ENCODE results near the gene S100A6.

Gene S100A6

DNA sequence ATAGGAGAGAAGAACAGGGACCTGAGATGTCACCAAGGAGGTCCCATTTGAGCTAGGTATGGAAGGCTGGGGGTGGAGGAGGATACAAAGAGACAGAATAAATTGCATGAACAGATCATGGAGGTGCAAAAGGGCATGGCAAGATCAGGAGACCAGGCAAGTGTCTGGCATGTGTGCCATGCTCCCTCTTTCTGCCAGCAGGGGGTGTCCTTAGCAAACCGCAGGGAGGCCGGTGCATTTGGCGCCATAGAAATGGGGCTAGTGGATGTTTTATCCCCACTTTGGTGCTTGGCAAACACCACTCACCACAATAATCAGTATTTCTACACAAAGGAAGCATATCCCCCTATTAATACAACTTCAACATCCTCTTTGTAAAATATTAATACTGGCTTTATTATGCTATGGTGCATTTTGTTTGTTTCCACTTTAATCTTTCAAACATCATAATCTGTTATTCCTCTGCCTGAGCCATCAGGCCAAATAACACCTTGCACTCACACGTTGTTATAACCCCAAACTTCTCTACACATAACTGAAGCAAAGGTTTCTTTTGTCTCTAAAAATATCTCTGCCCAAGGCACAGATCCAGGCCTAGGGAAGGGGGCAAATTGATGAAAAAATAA, 25.9 kb downstream of the S100A6 start:
- Mint-ChIP-seq H3K9me3 (no peaks in the 10 kb centered on the region), H3K4me1 (peaks cover 9% of the 10 kb centered on the region), H3K4me3 (no peak overlapping the region), H3K27ac (no peak overlapping the region), H3K36me3 (no peaks in the 10 kb centered on the region), H3K27me3 (no peaks in the 10 kb centered on the region)

DNA sequence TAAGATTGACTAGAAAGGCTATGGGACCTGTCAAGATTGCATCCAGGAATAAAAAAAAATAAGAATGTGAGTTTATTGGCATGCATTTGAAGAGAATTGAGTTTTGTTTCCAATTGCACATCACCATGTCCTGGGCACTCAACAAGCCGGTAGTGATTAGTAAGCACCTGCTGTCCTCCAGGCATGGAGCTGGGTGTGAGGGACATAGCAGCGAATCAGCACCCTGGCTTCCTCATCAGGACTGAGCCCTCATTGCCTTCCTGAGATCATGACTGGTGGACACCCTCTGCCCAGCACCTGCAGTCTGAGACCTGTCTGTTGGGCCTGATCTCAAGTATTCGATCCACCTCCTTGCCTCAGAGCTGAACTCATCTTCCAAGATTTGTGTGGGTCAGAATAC, 26.8 kb downstream of the S100A6 start:
- Mint-ChIP-seq H3K4me1 (peaks cover 16% of the 10 kb centered on the region), H3K4me3 (no peak overlapping the region), H3K27me3 (no peaks in the 10 kb centered on the region), H3K36me3 (no peaks in the 10 kb centered on the region), H3K27ac (no peak overlapping the region), H3K9me3 (no peaks in the 10 kb centered on the region)

DNA sequence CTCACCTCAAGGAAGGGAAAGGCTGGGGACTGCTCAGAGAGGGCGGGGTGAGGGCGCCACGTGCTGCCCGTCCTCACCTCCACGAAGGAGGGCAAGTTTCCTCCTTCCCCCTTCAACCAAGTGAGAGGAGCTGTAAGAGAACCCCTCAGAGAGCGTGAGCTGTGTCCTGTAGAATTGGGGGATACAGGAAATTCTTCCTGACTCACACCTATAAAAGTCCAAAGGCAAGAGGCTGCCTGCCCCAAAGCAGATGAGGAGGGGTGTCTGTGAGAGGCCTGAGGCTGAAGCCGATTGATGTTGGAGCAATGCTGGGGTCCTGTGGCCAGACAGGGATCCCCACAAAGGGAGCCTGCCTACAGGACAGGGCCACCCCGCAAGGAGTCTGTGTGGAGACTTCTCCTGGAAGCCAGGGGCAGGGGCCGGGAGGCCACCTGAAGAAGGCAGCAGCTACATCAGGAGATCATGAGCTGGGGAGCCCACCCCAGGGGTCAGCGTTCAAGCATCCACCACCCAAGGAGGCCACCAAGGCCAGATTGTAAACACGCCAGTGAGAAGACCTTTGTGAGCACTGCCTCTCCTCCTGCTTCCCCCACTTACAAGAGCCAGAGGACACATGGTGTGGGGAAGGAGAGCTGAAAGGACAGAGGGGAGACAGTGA, 27.7 kb downstream of the S100A6 start:
- Mint-ChIP-seq H3K9me3 (no peaks in the 10 kb centered on the region), H3K27ac (no peak overlapping the region), H3K4me1 (peaks cover 16% of the 10 kb centered on the region)

DNA sequence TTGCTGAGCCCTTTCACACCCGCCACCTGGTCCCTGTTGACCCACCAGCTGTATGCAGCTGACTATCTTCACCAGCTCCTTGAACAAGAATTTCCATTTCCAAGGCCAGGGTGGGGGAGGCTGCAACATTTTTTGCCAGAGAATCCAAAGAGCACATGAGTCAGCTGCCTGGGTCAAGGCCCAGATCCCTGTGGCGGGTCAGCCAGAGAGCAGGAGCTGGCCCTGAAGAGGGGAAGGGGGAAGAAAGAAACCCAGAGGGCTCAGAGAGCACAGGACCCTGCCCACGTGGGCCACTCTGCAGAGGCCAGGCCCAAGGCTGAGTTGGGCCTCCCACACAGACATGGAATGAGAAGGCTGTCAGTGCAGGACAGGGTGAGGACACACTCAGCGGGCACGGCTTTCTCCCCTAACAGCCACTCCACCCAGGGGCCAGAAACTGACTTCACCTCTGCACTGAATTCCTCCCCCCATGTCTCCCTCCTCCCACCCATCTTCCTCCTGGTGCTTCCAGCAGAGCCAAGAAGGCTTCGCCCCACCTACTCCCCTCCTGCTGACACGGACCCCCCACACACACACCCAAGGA, 28.9 kb downstream of the S100A6 start:
- H3K9me3 Mint-ChIP-seq = no peaks in the 10 kb centered on the region
- peaks cover 16% of the 10 kb centered on the region for H3K4me1 Mint-ChIP-seq
- no peaks in the 10 kb centered on the region for H3K36me3 Mint-ChIP-seq
- H3K4me3 Mint-ChIP-seq = no peak overlapping the region
- no peaks in the 10 kb centered on the region for H3K27me3 Mint-ChIP-seq
- H3K27ac Mint-ChIP-seq = no peak overlapping the region

More for the DNA sequence above, 27.7 kb downstream of the S100A6 start:
- no peak overlapping the region for H3K4me3 Mint-ChIP-seq
- no peaks in the 10 kb centered on the region for H3K36me3 Mint-ChIP-seq
- no peaks in the 10 kb centered on the region for H3K27me3 Mint-ChIP-seq

DNA sequence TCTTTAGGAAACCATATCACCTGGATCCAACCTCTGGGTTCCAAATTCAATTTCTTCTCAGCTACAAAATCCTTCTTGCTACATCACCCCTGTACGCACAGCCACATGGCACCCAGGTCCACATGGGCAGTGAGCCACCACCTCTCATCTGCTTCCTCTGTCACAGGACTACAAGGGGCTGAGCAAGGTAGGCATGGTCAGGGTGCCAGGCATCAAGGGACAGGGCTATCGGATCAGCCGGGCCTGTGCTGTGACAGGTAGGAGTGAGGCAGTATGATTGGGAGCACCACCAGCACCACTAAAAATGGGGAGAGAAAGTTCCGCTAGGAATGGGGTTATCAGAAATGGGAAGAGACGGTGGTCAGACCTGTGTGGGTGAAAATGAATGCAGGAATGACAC, 29.4 kb downstream of the S100A6 start:
- no peaks in the 10 kb centered on the region for H3K9me3 Mint-ChIP-seq
- no peak overlapping the region for H3K4me3 Mint-ChIP-seq
- H3K36me3 Mint-ChIP-seq = no peaks in the 10 kb centered on the region

DNA sequence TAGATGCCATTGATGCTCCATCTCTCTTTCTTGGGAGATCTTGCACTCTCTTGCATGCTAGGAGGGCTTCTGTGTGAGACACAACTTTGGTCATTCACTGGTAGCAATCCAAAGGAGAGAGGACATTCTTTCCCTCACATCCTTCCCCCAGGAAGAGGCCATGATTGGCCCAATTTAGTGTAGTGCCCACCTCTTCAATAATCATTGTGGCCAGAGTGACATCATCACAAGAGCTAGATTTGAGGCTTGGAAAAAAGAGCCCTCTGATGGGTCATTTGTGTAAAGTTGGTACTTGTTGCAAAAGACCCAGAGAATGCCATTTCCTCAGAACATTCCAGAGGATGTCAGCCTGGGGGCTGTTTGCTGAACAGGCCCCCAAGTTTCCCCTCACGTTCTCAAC, 30.2 kb downstream of the S100A6 start:
- H3K9me3 Mint-ChIP-seq = no peaks in the 10 kb centered on the region
- H3K27me3 Mint-ChIP-seq = no peaks in the 10 kb centered on the region
- no peaks in the 10 kb centered on the region for H3K36me3 Mint-ChIP-seq

More for the DNA sequence above, 29.4 kb downstream of the S100A6 start:
- H3K27me3 Mint-ChIP-seq = no peaks in the 10 kb centered on the region
- H3K4me1 Mint-ChIP-seq = peaks cover 14% of the 10 kb centered on the region
- H3K27ac Mint-ChIP-seq = no peak overlapping the region

DNA sequence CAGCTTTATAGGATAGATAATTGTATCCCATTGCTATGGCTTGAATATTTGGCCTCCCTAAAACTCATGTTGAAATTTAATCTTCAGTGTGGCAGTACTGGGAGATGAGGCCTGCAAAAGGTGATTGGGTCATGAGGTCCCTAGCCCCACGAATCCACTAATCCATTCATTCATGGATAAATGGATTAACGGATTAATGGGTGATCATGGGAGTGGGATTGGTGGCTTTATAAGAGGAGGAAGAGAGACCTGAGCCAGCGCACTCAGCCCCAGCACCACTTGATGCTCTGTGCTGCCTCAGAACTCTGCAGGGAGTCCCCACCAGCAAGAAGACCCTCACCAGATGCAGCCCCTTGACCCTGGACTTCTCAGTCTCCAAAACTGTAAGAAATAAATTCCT, 32.0 kb downstream of the S100A6 start:
- Mint-ChIP-seq H3K9me3 (no peaks in the 10 kb centered on the region), H3K4me1 (peaks cover 7% of the 10 kb centered on the region), H3K27me3 (peaks cover 2% of the 10 kb centered on the region), H3K4me3 (no peak overlapping the region), H3K36me3 (no peaks in the 10 kb centered on the region), H3K27ac (no peak overlapping the region)

More for the DNA sequence above, 30.2 kb downstream of the S100A6 start:
- no peak overlapping the region for H3K27ac Mint-ChIP-seq
- peaks cover 7% of the 10 kb centered on the region for H3K4me1 Mint-ChIP-seq
- no peak overlapping the region for H3K4me3 Mint-ChIP-seq

DNA sequence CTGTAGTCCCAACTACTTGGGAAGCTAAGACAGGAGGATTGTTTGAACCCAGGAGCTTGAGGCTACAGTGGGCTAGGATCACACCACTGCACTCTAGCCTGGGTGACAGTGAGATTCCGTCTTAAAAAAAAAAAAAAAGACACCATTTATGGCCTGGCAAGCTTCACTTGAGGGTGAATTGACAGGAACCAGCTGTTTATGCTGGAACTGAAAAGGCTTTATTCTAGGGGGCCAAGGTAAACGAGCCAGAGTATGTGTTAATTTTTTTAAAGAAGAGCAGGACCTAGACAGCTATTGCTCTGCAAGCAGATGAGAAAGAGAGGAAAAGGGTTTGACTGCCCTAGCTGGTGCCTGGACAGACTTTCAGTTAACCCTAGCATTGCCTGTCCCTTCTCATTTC, 37.0 kb downstream of the S100A6 start:
- no peak overlapping the region for H3K4me3 Mint-ChIP-seq
- no peaks in the 10 kb centered on the region for H3K36me3 Mint-ChIP-seq
- H3K4me1 Mint-ChIP-seq = no peaks in the 10 kb centered on the region
- H3K27ac Mint-ChIP-seq = no peak overlapping the region
- peaks cover 6% of the 10 kb centered on the region for H3K27me3 Mint-ChIP-seq
- no peaks in the 10 kb centered on the region for H3K9me3 Mint-ChIP-seq

DNA sequence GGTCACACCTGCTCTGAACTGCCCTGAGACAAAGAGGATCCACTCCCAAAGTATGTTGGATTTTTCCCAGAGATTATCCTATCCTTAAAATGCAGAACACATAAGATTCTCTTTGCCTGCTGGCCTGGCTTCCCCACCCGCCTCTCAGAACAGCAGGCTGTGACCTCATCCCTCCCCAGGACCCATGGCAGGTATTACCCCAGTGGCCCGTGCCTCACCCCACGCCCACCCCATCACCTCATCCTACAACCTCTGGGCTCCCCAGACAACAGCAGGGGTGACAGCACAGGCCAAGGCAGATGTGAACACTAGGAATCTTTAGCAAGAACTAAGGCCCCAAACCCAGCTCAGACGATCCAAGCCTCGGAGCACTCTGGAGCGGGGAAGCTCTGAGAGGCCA, 40.3 kb downstream of the S100A6 start:
- Mint-ChIP-seq H3K4me1 (no peaks in the 10 kb centered on the region), H3K36me3 (no peaks in the 10 kb centered on the region), H3K27me3 (peaks cover 6% of the 10 kb centered on the region), H3K4me3 (no peak overlapping the region), H3K9me3 (no peaks in the 10 kb centered on the region), H3K27ac (no peak overlapping the region)

DNA sequence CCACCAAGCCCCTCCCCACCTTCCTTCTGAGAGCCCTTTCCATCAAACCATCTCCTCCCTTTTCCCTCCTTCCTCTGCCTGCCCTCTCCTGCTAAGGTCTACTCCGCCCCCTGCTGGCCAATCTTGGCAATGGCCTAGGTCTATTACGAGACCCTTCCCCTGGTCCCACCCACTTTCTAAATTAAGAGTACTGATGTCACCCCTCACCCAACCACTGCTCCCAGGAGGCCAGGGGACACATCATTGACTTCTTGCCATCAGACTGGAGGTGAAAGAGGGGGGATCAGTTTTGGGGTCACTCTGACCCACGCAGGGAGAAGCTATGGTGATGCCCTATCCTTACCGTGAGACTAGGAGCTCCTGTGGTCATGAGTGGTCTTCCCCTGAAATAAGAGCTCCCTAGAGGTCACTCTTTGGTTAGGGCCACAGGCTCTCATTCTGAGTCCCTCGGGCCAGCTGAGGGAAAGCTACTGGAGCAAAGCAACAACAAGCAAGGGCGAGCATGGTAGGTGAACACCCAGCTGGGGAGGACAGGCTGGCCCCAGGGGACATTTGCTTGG, 40.7 kb downstream of the S100A6 start:
- Mint-ChIP-seq H3K36me3 (no peaks in the 10 kb centered on the region), H3K27me3 (peaks cover 6% of the 10 kb centered on the region), H3K4me3 (no peak overlapping the region), H3K4me1 (no peaks in the 10 kb centered on the region), H3K9me3 (no peaks in the 10 kb centered on the region), H3K27ac (no peak overlapping the region)

DNA sequence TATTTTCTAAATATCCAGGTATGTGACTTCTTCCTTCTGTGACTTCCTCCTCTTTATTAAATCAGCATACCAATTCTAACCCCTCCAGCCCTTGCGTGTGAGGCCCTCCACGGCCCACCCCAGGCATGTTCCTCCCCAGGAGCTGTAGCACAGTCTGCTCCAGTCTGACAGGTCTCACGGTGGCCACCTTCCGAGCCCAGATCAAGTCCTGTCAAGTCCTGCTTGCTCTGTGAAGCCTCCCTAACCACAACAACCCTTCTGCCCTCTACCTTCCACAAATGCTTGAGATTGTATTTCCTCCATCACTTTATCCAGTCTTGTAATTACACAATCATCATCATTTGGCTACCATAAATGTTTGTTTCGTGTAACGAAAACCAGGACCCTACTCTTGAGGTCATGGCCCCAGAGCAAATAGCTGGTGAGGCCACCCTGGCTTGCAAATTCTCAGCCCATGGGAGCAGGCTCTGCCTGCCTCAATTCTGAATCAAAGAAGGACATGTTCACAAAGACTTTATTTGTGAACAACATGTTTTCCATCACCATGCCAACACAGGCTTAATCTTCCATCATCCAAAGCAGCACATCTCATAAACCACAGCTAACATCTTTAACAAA, 42.3 kb downstream of the S100A6 start:
- no peaks in the 10 kb centered on the region for H3K9me3 Mint-ChIP-seq
- peaks cover 4% of the 10 kb centered on the region for H3K27me3 Mint-ChIP-seq
- no peaks in the 10 kb centered on the region for H3K4me1 Mint-ChIP-seq
- H3K4me3 Mint-ChIP-seq = no peak overlapping the region
- H3K36me3 Mint-ChIP-seq = no peaks in the 10 kb centered on the region
- H3K27ac Mint-ChIP-seq = no peak overlapping the region

DNA sequence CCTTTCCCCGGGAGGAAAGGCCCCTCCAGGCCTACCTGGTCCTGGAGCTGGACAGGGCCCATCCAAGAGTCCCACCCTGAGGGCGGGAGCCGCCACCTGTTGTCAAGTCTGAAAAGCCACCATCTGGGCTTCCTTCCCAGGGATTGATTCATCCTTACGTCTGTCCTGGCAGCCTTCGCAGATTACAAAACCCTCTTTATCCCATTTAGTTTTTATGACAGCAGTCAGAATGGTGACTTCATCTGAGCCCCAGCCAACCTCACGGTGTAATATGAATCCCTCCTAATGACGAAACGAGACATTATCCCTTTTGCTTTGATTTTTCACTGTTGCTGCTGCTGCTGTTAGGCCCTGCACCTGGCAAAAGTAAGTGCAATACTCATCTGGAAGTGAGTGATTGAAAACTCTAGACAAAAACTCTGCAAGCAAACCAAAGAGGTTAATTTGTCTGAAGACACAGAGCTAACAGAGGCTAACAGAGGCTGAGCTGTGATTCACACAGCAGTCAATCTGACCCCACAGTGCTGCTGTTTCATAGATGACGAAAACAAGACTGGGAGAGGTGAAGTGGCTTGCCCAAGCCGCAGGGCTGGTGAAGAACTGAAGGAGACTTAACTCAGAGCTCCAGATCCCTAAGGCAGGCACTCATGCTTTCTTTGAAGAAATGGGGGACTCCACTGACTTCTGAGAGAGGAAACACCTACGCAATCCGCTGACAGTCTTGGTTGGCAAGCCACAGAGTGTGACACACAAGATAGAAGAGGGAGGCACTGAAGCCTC, 45.3 kb downstream of the S100A6 start:
- Mint-ChIP-seq H3K27me3 (peaks cover 4% of the 10 kb centered on the region), H3K4me1 (no peaks in the 10 kb centered on the region), H3K36me3 (no peaks in the 10 kb centered on the region), H3K27ac (no peak overlapping the region), H3K9me3 (no peaks in the 10 kb centered on the region), H3K4me3 (no peak overlapping the region)

DNA sequence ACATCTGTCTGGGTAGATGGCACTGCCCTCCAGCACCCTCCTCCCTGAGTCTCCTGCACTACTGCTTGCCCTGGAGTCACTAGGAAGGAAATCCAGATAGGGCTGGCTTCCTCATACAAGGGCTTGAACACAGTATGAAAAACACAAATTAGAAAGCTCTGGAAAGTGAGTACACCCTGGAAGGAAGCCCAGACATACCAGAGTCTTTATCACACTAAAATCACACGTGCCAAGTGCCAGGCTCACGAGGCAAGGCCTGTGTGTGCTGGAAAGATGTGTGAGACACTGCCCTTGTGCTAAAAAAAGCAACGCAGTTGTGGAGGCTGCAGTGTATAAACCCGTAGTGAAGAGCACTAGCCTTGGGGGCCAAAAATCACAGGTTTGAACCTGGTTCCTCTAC, 47.1 kb downstream of the S100A6 start:
- no peak overlapping the region for H3K27ac Mint-ChIP-seq
- no peaks in the 10 kb centered on the region for H3K9me3 Mint-ChIP-seq
- H3K36me3 Mint-ChIP-seq = no peaks in the 10 kb centered on the region

DNA sequence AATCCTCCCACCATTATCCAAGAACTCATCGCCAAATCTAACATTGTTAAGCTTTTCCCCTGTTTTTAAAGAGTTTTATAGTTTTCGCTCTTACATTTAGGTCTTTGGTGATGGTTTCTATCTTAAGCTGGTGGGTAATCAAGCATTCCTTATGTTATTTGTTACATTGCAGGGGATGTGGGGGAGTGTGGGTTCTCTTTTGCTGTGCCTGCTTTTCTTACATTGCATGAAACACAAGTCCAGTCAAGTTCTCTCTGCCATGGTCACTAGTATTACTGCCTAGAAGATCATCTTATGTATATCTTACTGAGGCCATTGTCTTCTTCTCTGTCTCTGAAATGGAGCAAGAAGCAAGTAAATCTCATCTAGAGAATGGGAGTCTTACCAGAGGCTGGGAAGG, 48.1 kb downstream of the S100A6 start:
- Mint-ChIP-seq H3K36me3 (no peaks in the 10 kb centered on the region), H3K9me3 (no peaks in the 10 kb centered on the region), H3K27me3 (peaks cover 16% of the 10 kb centered on the region), H3K4me3 (no peak overlapping the region), H3K4me1 (no peaks in the 10 kb centered on the region), H3K27ac (no peak overlapping the region)

More for the DNA sequence above, 47.1 kb downstream of the S100A6 start:
- H3K27me3 Mint-ChIP-seq = peaks cover 14% of the 10 kb centered on the region
- no peak overlapping the region for H3K4me3 Mint-ChIP-seq
- H3K4me1 Mint-ChIP-seq = no peaks in the 10 kb centered on the region

DNA sequence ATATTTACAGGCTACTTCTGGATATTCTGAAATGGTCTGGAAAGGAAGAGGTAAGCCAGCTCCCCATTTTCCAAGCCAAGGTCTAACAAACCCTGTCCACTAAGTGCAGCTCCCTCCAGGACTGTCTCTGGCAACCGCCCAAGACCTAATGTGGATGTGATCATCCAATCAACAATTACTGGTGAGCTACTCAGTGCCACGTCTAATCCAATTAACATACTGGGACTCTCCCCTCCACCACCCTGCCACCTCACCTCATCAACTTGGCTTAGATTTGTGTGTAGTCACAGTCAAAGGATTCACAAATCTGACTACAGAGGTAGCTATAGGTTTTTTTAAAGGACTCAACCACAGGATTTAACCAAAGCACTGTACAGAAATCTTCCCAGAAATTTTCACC, 49.9 kb downstream of the S100A6 start:
- no peaks in the 10 kb centered on the region for H3K4me1 Mint-ChIP-seq
- no peak overlapping the region for H3K4me3 Mint-ChIP-seq
- no peak overlapping the region for H3K27ac Mint-ChIP-seq
- H3K36me3 Mint-ChIP-seq = no peaks in the 10 kb centered on the region
- H3K9me3 Mint-ChIP-seq = no peaks in the 10 kb centered on the region
- peaks cover 24% of the 10 kb centered on the region for H3K27me3 Mint-ChIP-seq
